Measurements from ENCODE around the gene NKAIN1. TPM values are rescaled to one million over a fixed set of nuclear protein-coding genes. Genes with fewer than 3 reads are reported as not detected.

NKAIN1 gene
- total RNA-seq, 1 experiment from 2014 or later = 1.1 TPM

DNA sequence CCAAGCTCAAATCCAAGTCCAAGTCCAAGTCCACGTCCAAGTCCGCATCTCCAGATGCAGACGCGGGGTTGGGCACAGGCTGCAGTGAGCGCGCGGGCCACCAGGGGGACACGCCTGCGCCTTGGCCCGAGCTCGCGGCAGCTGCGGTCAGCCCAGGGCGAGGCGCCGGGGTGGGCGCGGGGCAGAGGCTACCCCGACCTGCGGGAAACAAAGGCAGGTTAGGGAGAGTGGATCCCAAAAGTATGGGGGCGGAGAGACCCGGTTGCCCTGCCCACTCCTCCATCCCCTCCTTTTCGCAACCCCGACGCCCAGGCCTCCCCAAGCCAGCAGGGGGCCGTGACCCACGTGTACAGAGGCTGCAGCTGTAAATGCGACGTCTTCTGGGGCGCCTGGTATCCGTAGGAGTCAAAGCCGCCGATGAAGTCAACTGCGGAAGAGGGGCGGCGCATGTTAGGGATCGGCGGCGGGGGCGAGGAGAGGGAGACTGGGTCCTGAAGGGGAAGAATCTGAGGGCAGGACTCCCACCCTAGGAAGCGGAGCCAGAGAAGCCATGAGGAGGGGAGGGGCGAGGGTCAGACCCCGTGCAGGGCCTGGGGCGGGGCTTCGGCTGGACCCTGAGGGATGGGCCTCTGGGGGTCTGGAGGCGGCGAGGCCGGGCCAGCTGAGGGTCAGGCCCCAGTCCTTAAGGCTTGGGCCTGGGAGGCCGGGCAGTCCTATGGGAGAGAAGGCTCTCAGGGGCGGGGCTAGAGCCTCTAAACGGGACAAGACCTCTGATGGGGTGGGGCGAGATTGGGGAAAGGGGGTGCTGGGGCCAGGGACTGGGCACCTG lies 58.0 kb downstream of the NKAIN1 start (continued):
- TF ChIP-seq, protein P1, sequence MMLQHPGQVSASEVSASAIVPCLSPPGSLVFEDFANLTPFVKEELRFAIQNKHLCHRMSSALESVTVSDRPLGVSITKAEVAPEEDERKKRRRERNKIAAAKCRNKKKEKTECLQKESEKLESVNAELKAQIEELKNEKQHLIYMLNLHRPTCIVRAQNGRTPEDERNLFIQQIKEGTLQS (IDR thresholded peaks at IDR 0.05) = no peak
- TF ChIP-seq POLR2A (IDR thresholded peaks at IDR 0.05; ENCODE audit: borderline replicate concordance, extremely low read depth, insufficient read depth, insufficient read length) = no peak
- TF ChIP-seq POLR2AphosphoS5 (IDR thresholded peaks at IDR 0.05; ENCODE audit: low read depth, low read length) = no peak
- no peak for TF ChIP-seq YY1 (IDR thresholded peaks at IDR 0.05; ENCODE audit: extremely low read depth, insufficient replicate concordance, low read depth, low read length)
- TF ChIP-seq FOSL1 (IDR thresholded peaks at IDR 0.05; ENCODE audit: low read depth) = no peak
- TF ChIP-seq, protein P2, sequence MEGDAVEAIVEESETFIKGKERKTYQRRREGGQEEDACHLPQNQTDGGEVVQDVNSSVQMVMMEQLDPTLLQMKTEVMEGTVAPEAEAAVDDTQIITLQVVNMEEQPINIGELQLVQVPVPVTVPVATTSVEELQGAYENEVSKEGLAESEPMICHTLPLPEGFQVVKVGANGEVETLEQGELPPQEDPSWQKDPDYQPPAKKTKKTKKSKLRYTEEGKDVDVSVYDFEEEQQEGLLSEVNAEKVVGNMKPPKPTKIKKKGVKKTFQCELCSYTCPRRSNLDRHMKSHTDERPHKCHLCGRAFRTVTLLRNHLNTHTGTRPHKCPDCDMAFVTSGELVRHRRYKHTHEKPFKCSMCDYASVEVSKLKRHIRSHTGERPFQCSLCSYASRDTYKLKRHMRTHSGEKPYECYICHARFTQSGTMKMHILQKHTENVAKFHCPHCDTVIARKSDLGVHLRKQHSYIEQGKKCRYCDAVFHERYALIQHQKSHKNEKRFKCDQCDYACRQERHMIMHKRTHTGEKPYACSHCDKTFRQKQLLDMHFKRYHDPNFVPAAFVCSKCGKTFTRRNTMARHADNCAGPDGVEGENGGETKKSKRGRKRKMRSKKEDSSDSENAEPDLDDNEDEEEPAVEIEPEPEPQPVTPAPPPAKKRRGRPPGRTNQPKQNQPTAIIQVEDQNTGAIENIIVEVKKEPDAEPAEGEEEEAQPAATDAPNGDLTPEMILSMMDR (IDR thresholded peaks at IDR 0.05 in 2 of 3, conservative IDR thresholded peaks at IDR 0.05 in 1 of 3; ENCODE audit: borderline replicate concordance in 1 of 3, insufficient read depth in 1 of 3, low read depth in 2 of 3, low read length in 2 of 3) = peak; percentile 77 to 88 (median 87)
- TF ChIP-seq RAD21 (IDR thresholded peaks at IDR 0.05; ENCODE audit: low read depth) = peak; percentile 56; the same call in 1 of the 2 replicates
- TF ChIP-seq ELF1 (IDR thresholded peaks at IDR 0.05; ENCODE audit: borderline replicate concordance, low read depth) = no peak
- no peak for TF ChIP-seq EZH2 (IDR thresholded peaks at IDR 0.05)
- TF ChIP-seq ZFX (IDR thresholded peaks at IDR 0.05) = no peak
- no peak for TF ChIP-seq ZNF274 (IDR thresholded peaks at IDR 0.05; ENCODE audit: low read depth, low read length)
- no peak for TF ChIP-seq CEBPB (IDR thresholded peaks at IDR 0.05; ENCODE audit: low read depth)
- no peak for TF ChIP-seq EZH2phosphoT487 (IDR thresholded peaks at IDR 0.05; ENCODE audit: borderline replicate concordance)
- no peak for TF ChIP-seq TCF7L2 (IDR thresholded peaks at IDR 0.05; ENCODE audit: borderline replicate concordance, extremely low read depth, insufficient read depth, insufficient read length)
